GM19372 (cell line): ENCODE results near the gene VIP.
"Not testable (repeated sequence)": the region's sequence is repeated elsewhere in the genome, so short reads cannot be mapped to it uniquely, and the experiment has no call there.

Experiments used
- ATAC-seq: cut with Tn5 transposase; IDR thresholded peaks from one replicate; pipeline ENCODE4 v1.9.1; 2021; ENCODE audit warnings: mild to moderate bottlenecking, low read depth, moderate library complexity; ENCODE audit not compliant: unreplicated experiment

Gene VIP

DNA sequence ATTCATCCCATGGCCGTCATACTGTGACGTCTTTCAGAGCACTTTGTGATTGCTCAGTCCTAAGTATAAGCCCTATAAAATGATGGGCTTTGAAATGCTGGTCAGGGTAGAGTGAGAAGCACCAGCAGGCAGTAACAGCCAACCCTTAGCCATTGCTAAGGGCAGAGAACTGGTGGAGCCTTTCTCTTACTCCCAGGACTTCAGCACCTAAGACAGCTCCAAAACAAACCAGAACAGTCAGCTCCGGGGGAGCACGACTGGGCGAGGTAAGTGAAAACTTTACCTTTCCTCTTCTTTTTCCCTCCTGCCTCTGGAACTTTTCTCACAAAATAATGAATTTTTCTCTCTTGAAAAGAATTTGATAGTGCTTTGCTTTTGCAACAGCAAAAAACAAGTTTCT is at the start of gene VIP:
Gene VIP (plus strand): TSS at position 104 of the 400 bp plus-strand sequence. CDS start 1,381 bp downstream, outside the sequence.
- no peak for ATAC-seq

DNA sequence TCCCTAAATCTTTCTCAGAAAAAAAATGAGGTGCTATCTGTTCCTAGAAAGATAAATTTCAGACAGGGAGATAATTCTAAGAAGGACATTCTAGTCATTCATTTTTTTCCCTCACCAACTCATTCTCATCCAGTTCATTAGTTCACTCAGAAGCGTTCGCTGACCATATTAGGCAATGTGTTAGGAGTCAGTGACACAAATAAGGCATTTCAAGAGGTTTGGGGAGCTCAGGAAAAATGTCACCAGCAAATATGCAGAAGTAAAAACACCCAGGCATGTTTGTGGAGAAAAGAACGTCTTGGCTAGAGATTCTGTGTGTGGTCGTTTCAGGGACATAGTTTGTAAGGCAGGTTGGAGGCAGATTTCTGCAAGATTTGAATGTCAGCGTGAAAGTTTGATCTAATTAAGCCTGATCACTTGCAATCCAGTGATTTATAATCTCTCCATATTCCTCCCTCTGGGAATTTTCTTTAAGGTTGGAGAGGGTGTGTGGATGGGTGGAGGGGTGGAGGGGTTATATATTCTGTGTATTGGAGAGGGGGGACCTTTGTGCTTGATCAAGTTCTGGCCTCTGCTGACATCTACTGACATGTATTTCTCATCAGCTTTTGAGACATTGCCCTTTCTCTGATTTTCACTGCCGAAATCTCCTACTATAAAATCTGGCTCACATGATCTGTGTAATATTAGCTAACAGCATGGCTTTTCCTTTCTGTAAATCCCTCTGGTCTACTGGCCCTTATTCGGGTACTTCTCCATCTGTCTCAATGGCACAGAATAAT is 49.3 kb upstream of the VIP start:
- ATAC-seq: no peak

DNA sequence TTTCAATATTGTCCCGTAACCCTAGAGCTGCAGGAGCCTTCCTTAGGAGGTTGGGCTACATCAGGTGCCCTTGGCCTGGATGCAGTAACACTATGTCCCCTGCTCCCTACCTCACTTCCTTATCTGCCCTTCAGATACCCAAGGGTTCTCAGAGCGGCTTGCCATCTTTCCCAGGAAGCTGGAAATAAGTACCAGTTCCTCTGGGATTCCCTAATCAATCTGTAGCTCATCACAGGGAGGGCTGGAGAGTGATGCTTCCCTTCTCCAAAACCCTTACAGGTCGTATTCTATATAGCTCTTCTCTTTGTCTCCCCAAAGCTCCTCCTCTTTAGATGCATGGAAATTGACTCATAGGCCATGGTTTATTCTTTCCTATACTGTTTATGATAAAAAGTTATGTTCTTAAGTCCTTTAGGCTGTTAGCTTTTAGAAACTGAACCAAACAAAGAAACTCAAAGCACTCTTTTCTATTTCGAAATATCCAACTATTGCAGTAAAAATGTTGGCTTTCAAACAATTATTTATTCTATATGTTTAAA is 48.7 kb upstream of the VIP start:
- ATAC-seq: no peak

DNA sequence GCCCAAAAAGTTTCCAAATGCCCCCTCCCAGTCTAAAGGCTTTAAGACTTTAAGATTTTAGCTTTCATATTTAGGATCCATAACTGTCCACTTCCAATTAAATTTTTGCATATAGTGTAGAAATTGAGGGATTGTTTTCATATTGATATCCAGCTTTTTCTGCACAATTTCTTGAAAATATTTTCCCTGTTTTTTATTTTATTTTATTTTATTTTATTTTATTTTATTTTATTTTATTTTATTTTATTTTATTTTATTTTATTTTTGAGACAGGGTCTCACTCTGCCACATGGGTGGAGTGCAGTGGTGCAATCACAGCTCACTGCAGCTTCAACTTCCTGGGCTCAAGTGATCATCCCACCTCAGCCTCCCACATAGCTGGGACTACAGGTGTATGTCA is 46.8 kb upstream of the VIP start:
- ATAC-seq: not testable (repeated sequence)

DNA sequence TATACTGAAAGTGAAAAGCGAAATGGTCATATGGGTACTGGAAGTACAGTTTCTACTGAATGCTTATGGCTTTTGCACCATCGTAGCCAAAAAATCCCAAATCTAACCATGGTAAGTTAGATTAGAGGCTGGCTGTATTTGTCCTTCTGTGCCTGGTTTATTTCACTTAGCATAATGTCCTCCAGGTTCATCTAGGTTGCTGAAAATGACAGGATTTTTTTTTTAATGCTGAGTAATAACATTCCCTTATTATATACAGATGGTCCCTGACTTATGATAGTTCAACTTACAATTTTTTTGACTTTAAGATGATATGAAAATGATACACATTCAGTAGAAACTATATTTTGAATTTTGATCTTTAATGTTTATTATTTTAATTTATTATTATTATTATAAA is 45.3 kb upstream of the VIP start:
- ATAC-seq: no peak

DNA sequence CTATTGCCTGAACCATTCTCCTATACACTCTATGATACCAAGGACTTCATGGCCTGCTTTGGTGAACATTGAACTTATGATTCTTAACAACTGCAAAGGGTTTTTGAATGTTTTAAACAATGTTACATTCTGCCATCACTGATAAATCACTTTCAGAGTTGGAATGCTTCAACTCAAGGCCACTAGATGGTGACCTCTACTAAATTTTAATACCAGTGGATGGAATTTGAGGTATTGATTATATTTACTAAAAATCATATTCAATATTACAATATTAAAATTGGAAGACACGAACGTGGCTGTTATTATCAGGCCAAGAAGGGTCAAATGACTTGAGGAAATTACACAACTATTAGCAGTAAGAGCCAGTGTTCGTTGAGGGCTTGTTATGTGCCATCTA is 34.3 kb upstream of the VIP start:
- no peak for ATAC-seq

DNA sequence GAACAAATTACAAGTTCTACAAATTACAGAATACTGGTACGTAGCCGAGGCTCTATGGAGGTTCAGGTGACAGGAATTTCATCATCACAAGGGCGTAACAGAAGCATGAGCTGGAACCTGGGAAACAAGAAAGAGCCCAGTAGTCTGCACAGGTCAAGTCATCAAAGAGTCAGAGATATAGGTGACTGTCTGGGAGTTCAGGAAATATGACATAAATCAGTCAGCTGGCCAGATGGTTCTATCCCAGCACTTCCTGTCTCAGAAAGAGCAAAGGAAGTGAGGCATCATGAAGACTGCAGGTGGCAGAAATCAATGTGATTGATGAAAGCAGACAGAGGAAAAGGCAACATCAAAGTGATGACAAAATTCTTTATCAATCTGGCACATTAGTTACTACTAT is 29.6 kb upstream of the VIP start:
- no peak for ATAC-seq

DNA sequence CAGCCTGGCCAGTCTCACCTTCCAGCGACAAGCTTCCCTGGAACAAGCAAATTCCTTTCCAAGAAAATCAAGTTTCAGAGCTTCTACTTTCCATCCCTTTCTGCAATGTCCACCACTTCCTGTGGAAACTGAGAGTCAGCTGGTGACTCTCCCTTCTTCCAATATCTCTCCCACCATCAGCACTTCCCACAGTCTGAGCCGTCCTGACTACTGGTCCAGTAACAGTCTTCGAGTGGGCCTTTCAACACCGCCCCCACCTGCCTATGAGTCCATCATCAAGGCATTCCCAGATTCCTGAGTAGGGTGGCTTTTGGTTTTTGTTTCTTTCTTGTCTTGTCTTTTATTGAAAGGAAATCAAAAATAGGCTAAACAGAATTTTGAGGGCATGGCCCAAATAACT is 28.6 kb upstream of the VIP start:
- ATAC-seq: no peak

DNA sequence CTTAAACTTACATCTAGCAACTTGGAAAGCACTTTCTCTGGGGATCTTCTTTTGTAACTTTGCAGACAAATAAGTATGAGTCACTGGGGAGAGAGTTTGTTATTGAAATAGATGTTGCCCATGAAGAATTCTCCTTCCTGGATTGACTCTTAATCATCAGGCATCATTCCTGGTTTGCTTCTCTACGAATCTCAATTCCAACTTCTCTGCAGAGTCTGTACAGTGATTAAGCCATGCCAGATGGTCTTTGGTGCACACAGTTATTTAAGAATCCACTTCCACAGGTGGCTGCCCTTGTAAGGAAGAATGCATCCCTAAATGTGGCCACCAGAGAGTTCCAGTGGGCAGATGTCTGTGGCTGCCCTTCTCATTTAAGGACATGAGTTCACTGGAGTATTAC is 27.2 kb upstream of the VIP start:
- ATAC-seq: no peak

DNA sequence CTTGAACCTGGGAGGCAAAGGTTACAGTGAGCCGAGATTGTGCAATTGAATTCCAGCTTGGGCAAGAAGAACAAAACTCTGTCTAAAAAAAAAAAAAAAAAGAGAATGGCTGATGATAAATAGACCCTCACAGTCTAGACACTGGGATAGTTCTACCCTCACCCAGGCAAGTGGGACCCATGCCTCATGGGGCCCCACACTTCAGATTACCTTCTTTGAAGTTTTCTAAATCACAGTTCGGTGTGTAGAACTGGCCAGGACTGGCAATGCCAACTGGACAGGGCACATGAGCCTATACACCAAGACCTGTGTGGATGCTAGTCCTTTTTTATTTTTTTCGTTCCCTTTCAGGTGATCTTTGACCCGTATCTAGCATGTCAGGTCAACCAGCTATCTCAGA is 24.3 kb upstream of the VIP start:
- ATAC-seq: no peak

DNA sequence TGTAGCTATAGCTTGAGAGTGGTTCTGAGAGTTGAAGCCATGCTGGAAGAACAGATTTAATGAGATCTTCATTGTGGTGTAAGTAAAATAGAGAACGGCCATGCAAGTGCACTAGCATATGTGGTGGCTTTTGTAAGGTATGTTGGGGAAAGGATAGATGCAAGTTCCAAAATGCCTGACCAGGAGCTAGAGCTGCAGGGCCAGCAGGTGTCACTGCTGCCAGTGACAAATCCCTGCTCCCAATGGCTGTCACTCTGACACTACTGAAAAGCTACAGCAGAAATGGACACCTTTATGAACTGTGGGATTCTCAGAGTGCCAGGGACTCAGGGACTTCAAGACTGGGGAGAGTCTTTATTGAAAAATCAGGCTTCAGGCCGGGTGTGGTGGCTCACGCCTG is 23.1 kb upstream of the VIP start:
- ATAC-seq: no peak

DNA sequence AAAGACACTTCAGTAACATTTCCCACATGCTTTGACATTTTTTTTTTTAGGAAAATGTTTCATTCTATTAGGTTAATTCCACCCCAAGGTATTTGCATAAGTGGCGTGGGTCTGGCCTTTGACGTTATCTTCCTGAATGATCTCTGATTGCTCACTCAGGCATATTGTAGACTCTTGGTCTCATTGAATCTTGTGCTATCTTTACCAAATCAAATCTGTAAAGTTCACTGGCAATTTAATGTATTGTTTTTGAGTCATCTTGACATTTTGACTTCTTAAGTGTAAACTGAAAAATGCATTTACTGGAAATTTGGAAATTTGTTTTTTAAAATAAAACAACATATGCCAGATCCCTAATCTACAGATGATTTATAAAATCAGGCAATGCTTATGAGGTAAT is 16.0 kb upstream of the VIP start:
- ATAC-seq: no peak

DNA sequence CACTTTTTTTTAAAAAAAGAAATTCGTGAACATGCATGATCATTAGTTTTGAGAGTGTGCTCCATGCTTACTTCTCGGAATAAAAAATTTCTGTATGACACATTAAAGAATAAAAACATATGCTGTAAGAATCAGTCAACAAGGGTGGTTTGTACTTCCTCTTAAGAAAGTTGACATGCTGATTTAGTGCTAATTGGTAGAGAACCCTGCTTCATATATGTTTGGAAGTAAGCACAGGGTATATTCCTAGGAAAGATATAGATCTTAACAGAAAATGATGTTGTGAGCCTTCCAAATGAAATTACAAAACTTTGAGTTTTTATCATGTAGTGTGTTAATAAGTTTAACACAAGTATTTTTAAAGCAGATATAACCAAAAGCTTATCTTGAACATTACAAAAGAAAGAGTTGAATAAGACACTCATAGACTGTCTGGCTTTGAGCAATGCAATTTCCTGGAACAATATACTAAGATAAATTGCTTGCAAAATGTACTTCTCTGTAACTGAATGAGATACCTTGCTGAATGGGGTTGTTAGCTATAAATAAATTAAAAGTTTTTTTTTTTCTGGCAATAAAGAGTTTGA is 13.8 kb upstream of the VIP start:
- ATAC-seq: no peak

DNA sequence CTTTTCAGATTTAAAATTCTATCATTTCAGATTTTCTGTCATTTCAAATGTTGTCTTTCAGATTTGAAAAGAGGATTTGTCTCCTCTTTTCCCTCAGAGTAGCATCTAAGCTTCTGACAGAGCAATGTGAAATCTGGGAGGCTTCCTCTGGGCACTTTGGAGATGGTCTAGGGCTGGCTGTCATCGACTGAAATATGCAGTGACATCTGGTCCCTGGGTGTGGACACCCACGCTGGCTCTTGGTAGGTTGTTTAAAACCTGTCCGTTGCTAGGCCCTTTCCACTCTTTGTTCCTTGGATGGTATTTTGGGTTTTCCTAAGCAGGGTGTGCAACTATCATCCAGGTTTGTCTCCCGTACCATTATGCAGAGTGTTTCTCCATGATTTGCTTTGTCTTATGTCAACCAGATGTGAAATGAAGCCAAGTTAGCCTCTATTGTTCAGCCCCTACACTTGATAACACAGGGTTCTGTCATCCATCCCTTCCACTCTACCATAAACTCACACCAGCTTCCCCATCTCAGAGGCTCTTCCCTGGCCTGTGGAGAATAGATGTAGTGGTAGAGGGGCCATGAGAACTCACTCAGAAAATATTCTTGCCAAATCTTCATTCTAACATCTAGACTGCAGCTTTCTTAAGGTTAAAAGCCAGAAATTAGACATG is 5.0 kb upstream of the VIP start:
- ATAC-seq: no peak

DNA sequence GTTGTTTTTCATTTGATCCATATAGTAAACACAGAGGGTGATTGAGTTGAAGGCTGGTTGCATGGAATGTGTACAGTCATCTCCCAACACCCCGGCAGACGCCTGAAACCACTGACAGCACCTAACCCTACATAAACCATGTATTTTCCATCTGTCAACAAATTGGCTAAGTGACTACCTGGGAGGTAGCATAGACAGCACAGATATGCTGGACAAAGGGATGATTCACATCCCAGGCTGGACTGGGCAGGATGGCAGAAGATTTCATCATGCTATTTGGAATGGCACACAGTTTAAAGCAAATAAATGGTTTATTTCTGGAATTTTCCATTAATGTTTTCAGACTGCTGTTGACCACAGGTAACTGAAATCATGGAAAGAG is 4.4 kb upstream of the VIP start:
- no peak for ATAC-seq

DNA sequence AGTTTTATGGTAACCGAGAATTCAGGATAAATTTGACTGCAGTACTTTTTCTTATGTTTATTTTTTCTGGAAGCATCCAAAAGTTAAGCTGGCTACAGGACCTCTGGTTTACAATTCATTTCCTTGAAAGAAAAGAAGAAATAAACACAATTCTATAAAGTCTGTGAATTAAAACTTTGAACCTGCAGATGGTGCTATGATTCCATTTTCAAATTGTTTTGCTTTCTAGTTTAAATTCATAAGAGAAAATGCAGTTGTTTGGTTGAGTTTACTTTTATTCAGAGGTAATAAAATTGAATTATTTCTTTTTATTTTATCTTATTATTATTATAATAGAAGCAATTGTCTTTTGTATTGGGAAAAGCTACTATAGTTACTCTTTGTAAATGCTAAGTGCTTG is 1.8 kb upstream of the VIP start:
- no peak for ATAC-seq

DNA sequence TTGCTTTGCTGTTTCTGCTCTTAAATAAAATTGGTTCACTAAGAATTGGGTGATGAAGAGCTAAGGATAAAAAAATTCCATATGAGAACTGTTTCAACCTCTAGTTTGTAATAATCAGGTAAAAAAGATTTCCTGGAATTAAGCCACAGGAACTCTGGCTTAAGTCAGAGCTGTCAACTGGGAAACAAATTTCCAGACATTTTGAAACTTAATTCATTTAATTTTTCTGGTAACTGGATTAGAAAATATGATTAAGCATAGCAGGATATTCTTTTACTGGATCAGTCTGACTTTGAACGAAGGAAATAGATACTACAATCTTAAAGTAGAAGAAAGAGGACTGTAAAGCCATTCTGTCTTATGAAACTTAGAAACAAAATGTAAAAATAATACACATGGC is 1.3 kb upstream of the VIP start:
- no peak for ATAC-seq

DNA sequence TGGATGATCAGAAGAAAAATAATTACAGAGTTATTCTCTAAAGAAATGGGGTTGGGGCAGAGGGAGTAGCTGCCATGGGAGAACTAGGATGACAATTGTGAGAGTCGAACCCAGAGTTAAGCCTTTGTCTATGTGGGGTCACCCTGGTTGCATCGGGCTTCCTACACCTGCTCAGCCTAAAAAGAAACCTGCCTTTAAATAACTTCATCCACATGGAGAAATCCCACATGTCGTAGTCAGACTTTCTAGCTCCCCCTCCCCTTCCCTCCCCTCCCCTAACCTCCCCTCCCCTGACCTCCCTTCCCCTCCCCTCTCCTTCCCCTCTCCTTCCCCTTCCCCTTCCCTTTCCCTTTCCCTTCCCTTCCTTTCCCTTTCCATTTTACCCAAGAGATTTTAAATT is 14.7 kb downstream of the VIP start:
- ATAC-seq: no peak

DNA sequence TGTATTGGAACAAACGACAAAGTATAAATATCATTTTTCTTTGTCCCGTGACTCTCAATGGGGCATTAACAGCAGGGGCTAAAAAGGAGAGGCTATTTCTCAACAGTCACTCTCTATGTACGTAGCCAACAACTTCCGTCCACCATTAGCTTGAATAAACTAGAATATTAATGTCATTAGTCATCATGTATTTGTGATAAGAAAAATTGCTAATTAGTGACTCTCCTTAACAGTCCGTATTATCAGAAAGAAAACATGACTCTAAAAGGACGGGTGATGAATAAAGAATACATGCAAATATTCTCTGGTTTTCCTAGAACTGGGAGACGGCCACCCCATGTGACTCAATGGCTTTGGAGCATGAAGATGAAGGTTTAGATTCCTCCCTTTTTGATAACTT is 18.6 kb downstream of the VIP start:
- ATAC-seq: no peak

DNA sequence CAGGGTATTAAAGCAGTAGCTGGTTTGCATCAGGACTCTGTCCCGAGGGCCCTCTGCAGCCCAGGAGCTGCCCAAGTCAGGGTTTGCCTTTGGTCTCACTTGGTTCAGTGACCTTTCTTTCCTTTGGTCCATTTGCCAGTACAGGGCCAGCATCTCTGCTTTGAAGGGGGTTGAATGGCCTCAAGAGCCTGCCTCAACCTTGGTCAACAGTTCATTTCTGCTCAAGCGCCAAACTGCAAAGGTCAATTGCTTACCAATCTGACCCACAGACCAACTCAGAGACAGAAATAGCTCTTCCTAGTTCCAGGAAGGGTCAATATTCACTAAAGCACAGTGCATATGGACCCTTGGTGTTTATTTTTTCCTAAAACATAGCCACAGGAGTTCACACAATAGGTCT is 19.4 kb downstream of the VIP start:
- ATAC-seq: no peak

DNA sequence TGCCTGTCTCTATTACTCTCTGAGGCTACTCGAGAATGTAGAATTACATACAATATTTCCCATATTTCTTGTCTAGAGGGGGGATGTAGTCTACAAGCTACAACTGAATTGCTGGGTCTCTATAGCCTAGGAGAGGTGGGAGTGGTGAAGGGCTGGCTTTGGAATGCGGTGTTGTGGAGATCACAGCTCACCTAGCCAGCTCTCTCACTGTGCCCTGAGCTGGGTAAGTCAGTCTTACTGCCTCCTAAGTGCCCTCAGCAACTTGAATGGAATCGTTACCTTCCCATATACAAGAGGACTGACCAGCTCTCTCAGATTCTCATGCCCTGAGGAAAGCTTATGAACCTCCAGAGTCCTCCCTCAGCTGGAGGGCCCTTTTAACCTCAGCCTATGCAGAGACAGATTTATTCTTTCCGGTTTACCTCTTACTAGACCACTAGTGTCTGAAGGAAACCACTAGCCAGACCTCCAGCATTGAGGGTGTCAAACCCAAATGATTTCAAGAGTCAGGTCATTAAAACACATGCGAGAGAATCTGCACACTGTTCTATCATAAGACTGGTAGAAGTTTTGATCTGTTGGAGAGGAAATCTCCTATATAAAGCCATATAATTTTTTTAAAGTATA is 20.6 kb downstream of the VIP start:
- no peak for ATAC-seq
